Mesenchymal stem cell (in vitro differentiated cells and primary cell): Measurements from ENCODE around the gene FOXN1.
"Not testable (repeated sequence)": the region's sequence is repeated elsewhere in the genome, so short reads cannot be mapped to it uniquely, and the experiment has no call there.

Experiments
- DNase-seq: peaks from one replicate; pipeline ENCODE4 v3.0.0-alpha.2; 2013
- H2AFZ ChIP-seq: one replicate; pipeline ENCODE4 v1.6.1; 2013; ENCODE audit warnings: low read depth, mild to moderate bottlenecking, control low read depth, inconsistent platforms, low read length, moderate library complexity
- H2AK5ac ChIP-seq: 2 replicates; pipeline ENCODE4 v1.6.1; 2013; ENCODE audit warnings: low read length, moderate library complexity, mild to moderate bottlenecking, inconsistent platforms; ENCODE audit not compliant: severe bottlenecking
- H2BK120ac ChIP-seq: one replicate; pipeline ENCODE4 v1.6.1; 2013; ENCODE audit warnings: low read depth, mild to moderate bottlenecking, inconsistent platforms, low read length, moderate library complexity
- H2BK12ac ChIP-seq, 2 experiments: one replicate each; pipeline ENCODE4 v1.6.1; 2013; ENCODE audit warnings: inconsistent platforms in 2 of 2, low read length in 2 of 2, mild to moderate bottlenecking in 2 of 2, moderate library complexity in 2 of 2, control low read depth in 1 of 2
- H2BK15ac ChIP-seq: one replicate; pipeline ENCODE4 v1.6.1; 2013; ENCODE audit warnings: mild to moderate bottlenecking, low read depth, inconsistent platforms; ENCODE audit not compliant: poor library complexity, severe bottlenecking
- H2BK5ac ChIP-seq: 2 replicates; pipeline ENCODE4 v1.6.1; 2013; ENCODE audit warnings: low read depth, mild to moderate bottlenecking, low read length, control low read depth, inconsistent platforms; ENCODE audit not compliant: poor library complexity, severe bottlenecking
- H3K14ac ChIP-seq, 2 experiments: one replicate each; pipeline ENCODE4 v1.6.1; 2013; ENCODE audit warnings: inconsistent platforms in 2 of 2, low read length in 2 of 2, control low read depth in 1 of 2, mild to moderate bottlenecking in 1 of 2, moderate library complexity in 1 of 2
- H3K18ac ChIP-seq, 2 experiments: one replicate each; pipeline ENCODE4 v1.6.1; 2013; ENCODE audit warnings: inconsistent platforms in 2 of 2, low read length in 2 of 2, control low read depth in 1 of 2, low read depth in 1 of 2, mild to moderate bottlenecking in 1 of 2
- H3K23ac ChIP-seq, 2 experiments: one replicate each; pipeline ENCODE4 v1.6.1; 2013; ENCODE audit warnings: inconsistent platforms in 2 of 2, low read length in 2 of 2, mild to moderate bottlenecking in 2 of 2, moderate library complexity in 2 of 2, control low read depth in 1 of 2
- H3K27ac ChIP-seq: 2 replicates; pipeline ENCODE4 v1.5.1; 2013; ENCODE audit warnings: mild to moderate bottlenecking, moderate library complexity, low read length, control low read depth, inconsistent platforms; ENCODE audit not compliant: poor library complexity, severe bottlenecking
- H3K27me3 ChIP-seq, 2 experiments: 2 replicates each; pipeline versions ENCODE4 v1.6.1 to v1.7.0; 2013; ENCODE audit warnings: low read length in 2 of 2, mild to moderate bottlenecking in 2 of 2, moderate library complexity in 2 of 2, control low read depth in 1 of 2, inconsistent platforms in 1 of 2; ENCODE audit not compliant: control insufficient read depth in 1 of 2, insufficient read depth in 1 of 2
- H3K36me3 ChIP-seq, 2 experiments: 2 replicates each; pipeline versions ENCODE4 v1.6.1 to v1.7.0; 2013; ENCODE audit warnings: low read length in 2 of 2, control low read depth in 1 of 2, inconsistent platforms in 1 of 2, low read depth in 1 of 2, mild to moderate bottlenecking in 1 of 2; ENCODE audit not compliant: insufficient read depth in 2 of 2, control insufficient read depth in 1 of 2
- H3K4ac ChIP-seq, 2 experiments: one replicate each; pipeline ENCODE4 v1.6.1; 2013; ENCODE audit warnings: inconsistent platforms in 2 of 2, low read length in 2 of 2, mild to moderate bottlenecking in 2 of 2, moderate library complexity in 2 of 2, control low read depth in 1 of 2, low read depth in 1 of 2
- H3K4me1 ChIP-seq: 2 replicates; pipeline ENCODE4 v1.6.1; 2013; ENCODE audit warnings: low read depth, low read length, control low read depth; ENCODE audit not compliant: control insufficient read depth, insufficient read depth
- H3K4me2 ChIP-seq: 2 replicates; pipeline ENCODE4 v1.6.1; 2013; ENCODE audit warnings: low read length, mild to moderate bottlenecking, inconsistent platforms; ENCODE audit not compliant: poor library complexity, severe bottlenecking
- H3K4me3 ChIP-seq, 2 experiments: 2 replicates each; pipeline versions ENCODE4 v1.5.1 to v1.7.0; 2013; ENCODE audit warnings: low read length in 2 of 2, mild to moderate bottlenecking in 2 of 2, control low read depth in 1 of 2, low read depth in 1 of 2; ENCODE audit not compliant: insufficient read depth in 1 of 2
- H3K79me1 ChIP-seq: replicated peaks from 2 replicates; pipeline ENCODE4 v1.6.1; 2013; ENCODE audit warnings: mild to moderate bottlenecking, control low read depth, low read length, inconsistent platforms; ENCODE audit not compliant: poor library complexity, severe bottlenecking
- H3K9ac ChIP-seq: 2 replicates; pipeline ENCODE4 v1.7.0; 2013; ENCODE audit warnings: mild to moderate bottlenecking, low read length, moderate library complexity
- H3K9me3 ChIP-seq: 2 replicates; pipeline ENCODE4 v1.7.0; 2013; ENCODE audit warnings: mild to moderate bottlenecking, low read length; ENCODE audit not compliant: control insufficient read depth
- H4K8ac ChIP-seq: one replicate; pipeline ENCODE4 v1.6.1; 2013; ENCODE audit warnings: inconsistent platforms, mild to moderate bottlenecking, low read length, moderate library complexity
- H4K91ac ChIP-seq: one replicate; pipeline ENCODE4 v1.6.1; 2013; ENCODE audit warnings: mild to moderate bottlenecking, low read length, inconsistent platforms
- WGBS: methylation state at CpG from one replicate; pipeline ENCODE4 v1.1.7; 2013; ENCODE audit warnings: mixed read lengths; 5-methylcytosine and 5-hydroxymethylcytosine counted together

Gene FOXN1

DNA sequence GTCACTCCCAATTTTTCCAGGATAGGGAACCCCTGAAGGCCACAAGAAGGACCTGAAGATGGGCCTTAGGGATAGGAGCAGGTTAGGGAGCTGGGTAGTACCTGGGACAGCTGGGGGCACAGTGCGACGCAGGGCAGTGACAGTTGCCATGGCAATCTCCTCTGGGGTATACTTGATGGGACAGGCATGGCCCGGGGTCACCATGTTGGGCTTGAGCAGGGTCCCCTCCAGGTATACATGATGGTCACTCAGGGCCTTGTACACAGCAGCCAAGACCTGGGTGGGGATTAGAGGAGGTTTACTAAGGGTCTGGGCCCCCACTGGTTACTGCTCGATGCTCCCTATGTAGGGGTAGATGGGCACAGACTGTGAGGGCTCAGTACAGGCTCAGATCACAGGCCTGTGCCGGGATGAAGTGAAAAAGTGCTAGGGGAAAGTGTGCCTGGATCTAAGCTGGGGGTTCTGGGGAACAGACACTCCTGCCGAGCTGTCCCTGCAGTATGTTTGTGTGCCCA, 67.9 kb downstream of the FOXN1 start:
- Histone ChIP-seq H3K9ac (no peak overlapping the region), H2AK5ac (no peak overlapping the region), H3K27me3 (no peaks in the 10 kb centered on the region), H3K79me1 (peaks cover 10% of the 10 kb centered on the region), H4K8ac (no peak overlapping the region), H3K4me3 (no peak overlapping the region), H2AFZ (no peak overlapping the region), H3K23ac (no peak overlapping the region), H3K14ac (no peak overlapping the region), H2BK5ac (no peak overlapping the region), H2BK15ac (no peak overlapping the region), H3K18ac (no peak overlapping the region), H3K4ac (no peak overlapping the region), H3K9me3 (no peaks in the 10 kb centered on the region), H3K27ac (no peak overlapping the region), H4K91ac (no peak overlapping the region), H3K4me1 (peaks cover 14% of the 10 kb centered on the region), H2BK120ac (no peak overlapping the region), H2BK12ac (no peak overlapping the region), H3K36me3 (peaks cover 15 to 21% of the 10 kb centered on the region in 2 experiments), H3K4me2 (no peak overlapping the region)
- WGBS, result 98% methylated on average over 6 of the region's 6 CpGs
- no peak for DNase-seq

- H3K36me3 ChIP-seq, result peaks cover 18 to 26% of the 10 kb centered on the region in 2 experiments
Measured at GRCh38 chr17:28574526-28574925, 68.4 kb downstream of the FOXN1 start.

DNA sequence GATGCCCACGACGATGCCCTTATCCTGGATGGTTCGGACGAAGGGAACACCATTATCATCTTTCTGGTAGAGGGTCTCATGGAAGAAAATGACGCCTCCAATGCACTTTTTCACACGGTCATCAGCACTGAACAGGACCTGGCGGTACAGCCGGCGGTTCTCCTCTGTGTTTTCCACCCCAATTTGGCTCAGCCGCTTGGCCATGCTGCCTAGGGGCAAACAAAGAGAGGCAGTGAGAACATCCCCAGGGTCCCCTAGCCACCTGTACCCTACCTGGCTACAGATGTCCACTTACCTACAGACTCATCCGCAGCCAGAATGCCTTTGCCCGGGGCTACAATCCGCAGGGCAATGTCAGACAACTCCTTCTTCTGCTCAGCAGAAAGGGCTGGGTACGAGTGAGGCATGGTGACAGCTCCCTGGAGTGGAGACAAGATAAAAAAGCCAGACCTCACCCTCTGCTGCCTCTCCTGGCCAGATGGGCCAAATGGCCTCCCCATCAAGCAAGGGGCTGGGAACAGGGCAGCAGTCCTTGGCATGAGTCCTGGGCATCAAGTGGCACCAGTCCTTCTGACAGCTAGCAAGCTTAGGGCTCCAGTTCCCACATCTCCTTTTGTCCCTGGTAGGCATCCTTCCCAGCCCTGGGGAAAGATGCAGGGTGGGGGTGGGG, 69.1 kb downstream of the FOXN1 start:
- Histone ChIP-seq H2BK120ac (no peak overlapping the region), H3K4ac (no peak overlapping the region), H3K4me1 (peaks cover 12% of the 10 kb centered on the region), H2BK15ac (no peak overlapping the region), H3K23ac (no peak overlapping the region), H3K36me3 (peaks cover 22 to 33% of the 10 kb centered on the region in 2 experiments), H3K9me3 (no peaks in the 10 kb centered on the region), H3K14ac (no peak overlapping the region), H2BK5ac (no peak overlapping the region), H3K9ac (no peak overlapping the region), H3K27me3 (no peaks in the 10 kb centered on the region), H2AFZ (no peak overlapping the region), H3K18ac (no peak overlapping the region), H3K79me1 (peaks cover 5% of the 10 kb centered on the region), H3K4me3 (no peak overlapping the region), H4K91ac (no peak overlapping the region), H3K4me2 (no peak overlapping the region), H4K8ac (no peak overlapping the region), H3K27ac (no peak overlapping the region), H2BK12ac (no peak overlapping the region), H2AK5ac (no peak overlapping the region)
- no peak for DNase-seq
- 93% methylated on average over 14 of the region's 14 CpGs for WGBS

More at GRCh38 chr17:28574526-28574925, 68.4 kb downstream of the FOXN1 start:
- no peak overlapping the region for H3K18ac ChIP-seq
- H3K27ac ChIP-seq, result no peak overlapping the region
- H4K8ac ChIP-seq, result no peak overlapping the region
- H3K23ac ChIP-seq, result no peak overlapping the region
- no peaks in the 10 kb centered on the region for H3K27me3 ChIP-seq
- H2AK5ac ChIP-seq, result no peak overlapping the region
- WGBS, result 97% methylated on average over 6 of the region's 7 CpGs
- DNase-seq, result no peak
- H2BK15ac ChIP-seq, result no peak overlapping the region
- H3K9ac ChIP-seq, result no peak overlapping the region
- no peak overlapping the region for H3K4ac ChIP-seq
- H2BK120ac ChIP-seq, result no peak overlapping the region
- peaks cover 6% of the 10 kb centered on the region for H3K79me1 ChIP-seq
- H2BK5ac ChIP-seq, result no peak overlapping the region
- H3K9me3 ChIP-seq, result no peaks in the 10 kb centered on the region
- H2AFZ ChIP-seq, result no peak overlapping the region
- no peak overlapping the region for H3K4me3 ChIP-seq
- no peak overlapping the region for H4K91ac ChIP-seq
- H3K4me2 ChIP-seq, result no peak overlapping the region
- H3K14ac ChIP-seq, result no peak overlapping the region
- no peak overlapping the region for H2BK12ac ChIP-seq
- H3K4me1 ChIP-seq, result peaks cover 14% of the 10 kb centered on the region

GRCh38 chr17:28576016-28576415, 69.9 kb downstream of the FOXN1 start:
- not testable (repeated sequence) for H3K27me3 ChIP-seq, H2BK15ac ChIP-seq, H3K14ac ChIP-seq, H3K4me3 ChIP-seq, H2AK5ac ChIP-seq, H2BK5ac ChIP-seq, H3K18ac ChIP-seq, H3K9ac ChIP-seq, H3K4me2 ChIP-seq, H3K23ac ChIP-seq, H3K79me1 ChIP-seq, H2BK12ac ChIP-seq, H4K91ac ChIP-seq, H2BK120ac ChIP-seq, H2AFZ ChIP-seq, DNase-seq, H4K8ac ChIP-seq, H3K27ac ChIP-seq, H3K9me3 ChIP-seq, H3K4ac ChIP-seq
- H3K4me1 ChIP-seq, result peaks cover 11% of the 10 kb centered on the region
- 54% methylated on average over 2 of the region's 3 CpGs for WGBS
- peaks cover 22 to 36% of the 10 kb centered on the region in 2 experiments for H3K36me3 ChIP-seq
